ENCODE data around the gene MEIS2.

MEIS2 gene

GRCh38 chr15:36999778-37000177 lies 100.6 kb downstream of the MEIS2 start:
- Histone ChIP-seq H3K27me3 (ENCODE audit: low read depth, low read length) (no peaks in the 10 kb centered on the region), H3K4me3 (ENCODE audit: low read length) (no peak overlapping the region), H3K4me2 (ENCODE audit: low read length) (no peak overlapping the region), H3K4me1 (ENCODE audit: low read length) (no peaks in the 10 kb centered on the region), H3K9ac (ENCODE audit: low read length) (no peak overlapping the region), H3K79me2 (ENCODE audit: low read length) (no peaks in the 10 kb centered on the region), H3K9me3 (ENCODE audit: insufficient read depth, low read length) (no peaks in the 10 kb centered on the region), H3K36me3 (replicated peaks; ENCODE audit: low read depth, low read length) (no peaks in the 10 kb centered on the region), H2AFZ (ENCODE audit: low read depth, low read length) (no peak overlapping the region), H4K20me1 (ENCODE audit: insufficient read depth, low read length) (no peaks in the 10 kb centered on the region), H3K27ac (ENCODE audit: low read length) (no peak overlapping the region)
- no peak for TF ChIP-seq EZH2phosphoT487 (IDR thresholded peaks at IDR 0.05; ENCODE audit: low read depth)
- TF ChIP-seq, protein P1, sequence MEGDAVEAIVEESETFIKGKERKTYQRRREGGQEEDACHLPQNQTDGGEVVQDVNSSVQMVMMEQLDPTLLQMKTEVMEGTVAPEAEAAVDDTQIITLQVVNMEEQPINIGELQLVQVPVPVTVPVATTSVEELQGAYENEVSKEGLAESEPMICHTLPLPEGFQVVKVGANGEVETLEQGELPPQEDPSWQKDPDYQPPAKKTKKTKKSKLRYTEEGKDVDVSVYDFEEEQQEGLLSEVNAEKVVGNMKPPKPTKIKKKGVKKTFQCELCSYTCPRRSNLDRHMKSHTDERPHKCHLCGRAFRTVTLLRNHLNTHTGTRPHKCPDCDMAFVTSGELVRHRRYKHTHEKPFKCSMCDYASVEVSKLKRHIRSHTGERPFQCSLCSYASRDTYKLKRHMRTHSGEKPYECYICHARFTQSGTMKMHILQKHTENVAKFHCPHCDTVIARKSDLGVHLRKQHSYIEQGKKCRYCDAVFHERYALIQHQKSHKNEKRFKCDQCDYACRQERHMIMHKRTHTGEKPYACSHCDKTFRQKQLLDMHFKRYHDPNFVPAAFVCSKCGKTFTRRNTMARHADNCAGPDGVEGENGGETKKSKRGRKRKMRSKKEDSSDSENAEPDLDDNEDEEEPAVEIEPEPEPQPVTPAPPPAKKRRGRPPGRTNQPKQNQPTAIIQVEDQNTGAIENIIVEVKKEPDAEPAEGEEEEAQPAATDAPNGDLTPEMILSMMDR (IDR thresholded peaks at IDR 0.05; ENCODE audit: low read depth, low read length), result no peak

- Histone ChIP-seq H3K36me3 (replicated peaks; ENCODE audit: low read depth, low read length) (no peaks in the 10 kb centered on the region), H4K20me1 (ENCODE audit: insufficient read depth, low read length) (no peaks in the 10 kb centered on the region), H3K4me3 (ENCODE audit: low read length) (no peak overlapping the region), H3K9ac (ENCODE audit: low read length) (no peak overlapping the region), H2AFZ (ENCODE audit: low read depth, low read length) (no peak overlapping the region), H3K27ac (ENCODE audit: low read length) (no peak overlapping the region), H3K9me3 (ENCODE audit: insufficient read depth, low read length) (no peaks in the 10 kb centered on the region), H3K4me1 (ENCODE audit: low read length) (no peaks in the 10 kb centered on the region), H3K27me3 (ENCODE audit: low read depth, low read length) (no peaks in the 10 kb centered on the region), H3K4me2 (ENCODE audit: low read length) (no peak overlapping the region), H3K79me2 (ENCODE audit: low read length) (no peaks in the 10 kb centered on the region)
- no peak for TF ChIP-seq EZH2phosphoT487 (IDR thresholded peaks at IDR 0.05; ENCODE audit: low read depth)
- TF ChIP-seq, protein P1 (IDR thresholded peaks at IDR 0.05; ENCODE audit: low read depth, low read length), result no peak
Observed at GRCh38 chr15:36996538-36997181, 103.7 kb downstream of the MEIS2 start.

DNA sequence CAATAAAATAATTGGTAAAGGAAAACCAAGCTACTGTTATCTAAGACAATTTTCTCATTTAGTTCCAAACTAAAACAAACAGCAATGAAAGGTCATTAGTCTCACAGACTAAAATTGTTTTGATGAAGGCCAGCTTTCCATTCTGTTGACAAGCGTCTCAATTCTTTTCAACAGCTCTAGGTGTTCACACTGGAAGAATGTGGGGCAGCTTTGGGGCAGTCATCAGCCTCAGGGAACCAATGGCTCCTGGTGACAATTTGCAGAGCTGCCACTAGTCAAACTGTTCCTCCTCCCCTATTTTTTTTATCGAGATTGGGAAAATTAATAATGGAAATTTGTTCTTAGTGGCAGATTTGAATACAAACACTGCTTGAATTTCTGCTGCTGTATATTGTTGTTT lies 104.2 kb downstream of the MEIS2 start:
- no peak overlapping the region for H3K27ac ChIP-seq (ENCODE audit: low read length)
- H3K4me3 ChIP-seq (ENCODE audit: low read length), result no peak overlapping the region
- no peaks in the 10 kb centered on the region for H4K20me1 ChIP-seq (ENCODE audit: insufficient read depth, low read length)
- H3K79me2 ChIP-seq (ENCODE audit: low read length), result no peaks in the 10 kb centered on the region
- H3K36me3 ChIP-seq (replicated peaks; ENCODE audit: low read depth, low read length), result no peaks in the 10 kb centered on the region
- H3K27me3 ChIP-seq (ENCODE audit: low read depth, low read length), result no peaks in the 10 kb centered on the region
- TF ChIP-seq EZH2phosphoT487 (IDR thresholded peaks at IDR 0.05; ENCODE audit: low read depth), result no peak
- TF ChIP-seq, protein P1 (IDR thresholded peaks at IDR 0.05; ENCODE audit: low read depth, low read length), result no peak
- no peak overlapping the region for H3K4me2 ChIP-seq (ENCODE audit: low read length)
- H3K4me1 ChIP-seq (ENCODE audit: low read length), result no peaks in the 10 kb centered on the region
- no peak overlapping the region for H2AFZ ChIP-seq (ENCODE audit: low read depth, low read length)
- H3K9ac ChIP-seq (ENCODE audit: low read length), result no peak overlapping the region
- no peaks in the 10 kb centered on the region for H3K9me3 ChIP-seq (ENCODE audit: insufficient read depth, low read length)

DNA sequence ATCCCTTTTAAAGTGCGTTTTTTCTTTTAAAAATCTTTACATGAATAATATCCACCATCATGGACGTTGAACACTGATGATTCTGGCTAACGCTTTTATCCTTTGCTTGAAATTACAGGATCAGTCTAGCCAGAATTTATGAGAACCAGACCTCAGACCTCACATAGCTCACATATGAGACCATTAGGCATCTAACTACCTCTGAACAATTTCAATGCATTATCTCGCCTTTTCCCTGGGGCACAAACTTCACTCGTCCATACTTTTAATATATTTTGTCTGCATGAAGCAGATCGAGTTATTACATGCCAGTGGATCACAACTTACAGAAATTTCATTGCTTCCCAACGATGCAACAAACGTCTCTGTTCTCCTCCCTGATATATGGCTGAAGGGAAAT lies 105.6 kb downstream of the MEIS2 start:
- TF ChIP-seq, protein P1 (IDR thresholded peaks at IDR 0.05; ENCODE audit: low read depth, low read length), result no peak
- TF ChIP-seq EZH2phosphoT487 (IDR thresholded peaks at IDR 0.05; ENCODE audit: low read depth), result no peak
- Histone ChIP-seq H3K27me3 (ENCODE audit: low read depth, low read length) (no peaks in the 10 kb centered on the region), H4K20me1 (ENCODE audit: insufficient read depth, low read length) (no peaks in the 10 kb centered on the region), H3K36me3 (replicated peaks; ENCODE audit: low read depth, low read length) (no peaks in the 10 kb centered on the region), H3K27ac (ENCODE audit: low read length) (no peak overlapping the region), H3K79me2 (ENCODE audit: low read length) (no peaks in the 10 kb centered on the region), H3K4me2 (ENCODE audit: low read length) (no peak overlapping the region), H3K9me3 (ENCODE audit: insufficient read depth, low read length) (no peaks in the 10 kb centered on the region), H2AFZ (ENCODE audit: low read depth, low read length) (no peak overlapping the region), H3K4me3 (ENCODE audit: low read length) (no peak overlapping the region), H3K9ac (ENCODE audit: low read length) (no peak overlapping the region), H3K4me1 (ENCODE audit: low read length) (no peaks in the 10 kb centered on the region)

All from OCI-LY3 (cell line).